ENCODE data around the gene STK11. TPM values are rescaled to one million over a fixed set of nuclear protein-coding genes. Genes with fewer than 3 reads are reported as not detected.

The STK11 gene
- total and polyA plus RNA-seq, 2 donors (not counting 3 experiments of a cell fraction or from before 2014, with no cell fraction given): 39.4 to 75.4 TPM

DNA sequence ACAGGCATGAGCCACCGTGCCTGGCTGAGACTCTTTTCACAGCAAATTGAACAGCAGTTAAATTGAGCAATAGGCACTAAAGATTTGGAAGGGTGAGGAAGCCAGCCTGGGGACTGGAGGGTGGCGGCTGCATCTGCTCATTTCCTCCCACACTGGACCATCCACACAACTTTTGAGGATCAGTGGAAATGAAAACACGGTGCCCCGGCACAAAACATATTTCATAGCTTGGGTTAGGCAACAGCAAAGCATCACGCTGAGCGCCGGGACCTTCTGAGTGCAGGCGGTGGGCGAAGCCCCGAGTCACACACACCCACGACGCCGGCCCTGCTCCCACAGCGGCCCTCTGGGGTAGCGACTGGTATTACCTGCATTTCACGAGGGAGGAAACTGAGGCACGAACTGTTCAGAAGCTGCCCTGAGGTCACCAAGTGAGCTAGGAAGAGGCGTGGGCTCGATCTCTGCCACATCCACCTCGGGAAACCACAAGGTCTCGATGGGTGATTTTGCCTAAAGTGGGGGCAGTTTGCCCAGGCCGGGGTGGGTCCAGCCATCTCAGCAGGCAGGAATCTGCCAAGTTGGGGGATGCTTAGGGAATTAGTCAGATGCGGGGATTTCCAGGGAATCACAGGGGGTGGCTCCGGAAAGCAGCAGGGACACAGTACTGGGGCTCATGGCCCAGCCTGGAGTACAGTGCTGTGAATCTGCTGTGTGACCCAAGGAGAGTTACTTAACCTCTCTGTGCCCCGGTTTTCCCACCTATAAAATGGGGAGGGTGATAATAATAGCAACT, 28.1 kb upstream of the STK11 start:
- BruUV-seq (replicated peaks): no TSS peak
- peak overlapping the region; percentile 8 for H2AFZ ChIP-seq (ENCODE audit: low read depth, low read length)
- ChIA-PET POLR2A (interaction anchor here (0.6 kb wide), 1 partner anchor 18 kb away, joined by 3 read pairs; no protein-coding TSS in a partner anchor), CTCF (interaction anchor here (0.6 to 1.3 kb wide), 4 partner anchors 12 to 122 kb away, joined by 3 to 6 read pairs (median 4); no protein-coding TSS in a partner anchor)
- no peak overlapping the region for H3K4me2 ChIP-seq (ENCODE audit: insufficient read depth, low read length)
- FAIRE-seq (peak; percentile 92), DNase-seq (ENCODE audit: low read depth, low spot score) (peak; percentile 63)
- dilution Hi-C loops (cut with MboI; ENCODE audit: extremely low pct_ligation_motif_present, low sequenced_read_pairs): no loop called here
- peak overlapping the region; percentile 1 for H3K9ac ChIP-seq (replicated peaks; ENCODE audit: extremely low read depth, insufficient read depth, low read length)
- TF ChIP-seq POLR2AphosphoS5 (IDR thresholded peaks at IDR 0.05; ENCODE audit: insufficient read depth, low read depth, low read length): peak; percentile 38
- peak; percentile 7 for TF ChIP-seq JUN (IDR thresholded peaks at IDR 0.05; ENCODE audit: borderline replicate concordance, insufficient read depth, insufficient read length, low read depth)
- peak; percentile 32 for TF ChIP-seq FOS (IDR thresholded peaks at IDR 0.05; ENCODE audit: borderline replicate concordance, insufficient read depth, low read length)
- no peak for TF ChIP-seq GATA2 (IDR thresholded peaks at IDR 0.05; ENCODE audit: insufficient read depth, insufficient read length, low read depth, low read length)
- peaks cover 9% of the 10 kb centered on the region for H3K79me2 ChIP-seq (ENCODE audit: control insufficient read depth, insufficient read depth, low read length)
- intact Hi-C loops (cut with micrococcal nuclease): no loop called here
- H3K9me3 ChIP-seq (replicated peaks; ENCODE audit: control insufficient read depth, insufficient read depth, low read length): no peaks in the 10 kb centered on the region
- no peaks in the 10 kb centered on the region for H3K27me3 ChIP-seq (ENCODE audit: control insufficient read depth in 2 of 2, insufficient read depth in 2 of 2, low read length in 2 of 2)
- peak overlapping the region; percentile 9 for H3K27ac ChIP-seq (ENCODE audit: insufficient read depth, low read depth, low read length)
- H3K4me1 ChIP-seq (ENCODE audit: control insufficient read depth, extremely low read depth, insufficient read depth, low read length): peaks cover 21% of the 10 kb centered on the region
- no peaks in the 10 kb centered on the region for H3K36me3 ChIP-seq (ENCODE audit: control insufficient read depth in 2 of 2, extremely low read depth in 1 of 2, insufficient read depth in 2 of 2, low read length in 2 of 2)
- no peaks in the 10 kb centered on the region for H3K9me1 ChIP-seq (replicated peaks; ENCODE audit: control insufficient read depth, extremely low read depth, insufficient read depth, low read length)
- H4K20me1 ChIP-seq (replicated peaks; ENCODE audit: control insufficient read depth, extremely low read depth, insufficient read depth, low read length): no peaks in the 10 kb centered on the region
- H3K4me3 ChIP-seq (replicated peaks in 1 of 3; ENCODE audit: insufficient read depth in 1 of 3, low read depth in 1 of 3, low read length in 3 of 3): no peak overlapping the region

DNA sequence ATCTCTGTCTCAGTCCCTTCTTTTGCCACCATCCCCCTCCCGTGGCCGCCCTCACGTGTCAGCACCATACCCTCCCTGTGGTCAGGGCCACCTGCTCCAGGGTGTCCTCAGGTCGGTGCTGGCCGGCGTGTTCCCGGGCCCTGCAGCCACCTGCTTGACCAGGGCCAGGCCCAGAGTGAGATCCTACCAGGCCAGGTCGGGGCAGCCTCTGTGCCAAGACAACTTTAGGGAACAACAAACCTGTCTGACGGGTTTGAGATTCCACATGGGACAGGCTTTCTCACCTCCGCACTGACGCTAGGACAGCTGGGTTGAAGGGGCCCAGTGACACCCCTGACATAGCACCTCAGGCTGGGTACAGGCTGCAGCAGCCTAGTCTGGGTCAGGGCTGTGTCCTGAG, 24.0 kb upstream of the STK11 start:
- ChIA-PET POLR2A (no interaction called here), CTCF (interaction anchor here (0.9 to 1.0 kb wide), 2 partner anchors 13 to 51 kb away, joined by 3 to 4 read pairs; no protein-coding TSS in a partner anchor)
- H3K36me3 ChIP-seq (ENCODE audit: control insufficient read depth in 2 of 2, extremely low read depth in 1 of 2, insufficient read depth in 2 of 2, low read length in 2 of 2): no peaks in the 10 kb centered on the region
- no peak overlapping the region for H3K27ac ChIP-seq (ENCODE audit: insufficient read depth, low read depth, low read length)
- H3K27me3 ChIP-seq (ENCODE audit: control insufficient read depth in 2 of 2, insufficient read depth in 2 of 2, low read length in 2 of 2): no peaks in the 10 kb centered on the region
- no peaks in the 10 kb centered on the region for H3K79me2 ChIP-seq (ENCODE audit: control insufficient read depth, insufficient read depth, low read length)
- H3K4me2 ChIP-seq (ENCODE audit: insufficient read depth, low read length): no peak overlapping the region
- no peak overlapping the region for H3K4me3 ChIP-seq (replicated peaks in 1 of 3; ENCODE audit: insufficient read depth in 1 of 3, low read depth in 1 of 3, low read length in 3 of 3)
- no peak for TF ChIP-seq MYC (IDR thresholded peaks at IDR 0.05; ENCODE audit: low read depth, low read length)
- no peak for TF ChIP-seq EZH2 (IDR thresholded peaks at IDR 0.05; ENCODE audit: borderline replicate concordance, low read depth, low read length, severe bottlenecking)
- no peak for TF ChIP-seq POLR2AphosphoS5 (IDR thresholded peaks at IDR 0.05; ENCODE audit: insufficient read depth, low read depth, low read length)
- TF ChIP-seq, protein P1, sequence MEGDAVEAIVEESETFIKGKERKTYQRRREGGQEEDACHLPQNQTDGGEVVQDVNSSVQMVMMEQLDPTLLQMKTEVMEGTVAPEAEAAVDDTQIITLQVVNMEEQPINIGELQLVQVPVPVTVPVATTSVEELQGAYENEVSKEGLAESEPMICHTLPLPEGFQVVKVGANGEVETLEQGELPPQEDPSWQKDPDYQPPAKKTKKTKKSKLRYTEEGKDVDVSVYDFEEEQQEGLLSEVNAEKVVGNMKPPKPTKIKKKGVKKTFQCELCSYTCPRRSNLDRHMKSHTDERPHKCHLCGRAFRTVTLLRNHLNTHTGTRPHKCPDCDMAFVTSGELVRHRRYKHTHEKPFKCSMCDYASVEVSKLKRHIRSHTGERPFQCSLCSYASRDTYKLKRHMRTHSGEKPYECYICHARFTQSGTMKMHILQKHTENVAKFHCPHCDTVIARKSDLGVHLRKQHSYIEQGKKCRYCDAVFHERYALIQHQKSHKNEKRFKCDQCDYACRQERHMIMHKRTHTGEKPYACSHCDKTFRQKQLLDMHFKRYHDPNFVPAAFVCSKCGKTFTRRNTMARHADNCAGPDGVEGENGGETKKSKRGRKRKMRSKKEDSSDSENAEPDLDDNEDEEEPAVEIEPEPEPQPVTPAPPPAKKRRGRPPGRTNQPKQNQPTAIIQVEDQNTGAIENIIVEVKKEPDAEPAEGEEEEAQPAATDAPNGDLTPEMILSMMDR (IDR thresholded peaks at IDR 0.05; ENCODE audit: extremely low read depth in 1 of 2, insufficient read depth in 1 of 2, low read depth in 1 of 2, low read length in 2 of 2): no peak
- TF ChIP-seq FOS (IDR thresholded peaks at IDR 0.05; ENCODE audit: borderline replicate concordance, insufficient read depth, low read length): no peak
- TF ChIP-seq JUN (IDR thresholded peaks at IDR 0.05; ENCODE audit: borderline replicate concordance, insufficient read depth, insufficient read length, low read depth): no peak
- no peaks in the 10 kb centered on the region for H4K20me1 ChIP-seq (replicated peaks; ENCODE audit: control insufficient read depth, extremely low read depth, insufficient read depth, low read length)
- DNase-seq (ENCODE audit: low read depth, low spot score) (no peak), FAIRE-seq (no peak)
- H2AFZ ChIP-seq (ENCODE audit: low read depth, low read length): no peak overlapping the region
- no TSS peak for BruUV-seq (replicated peaks)
- H3K9me3 ChIP-seq (replicated peaks; ENCODE audit: control insufficient read depth, insufficient read depth, low read length): no peaks in the 10 kb centered on the region
- H3K4me1 ChIP-seq (ENCODE audit: control insufficient read depth, extremely low read depth, insufficient read depth, low read length): peaks cover 32% of the 10 kb centered on the region
- no peak overlapping the region for H3K9ac ChIP-seq (replicated peaks; ENCODE audit: extremely low read depth, insufficient read depth, low read length)
- dilution Hi-C loops (cut with MboI; ENCODE audit: extremely low pct_ligation_motif_present, low sequenced_read_pairs) (no loop called here), intact Hi-C loops (cut with micrococcal nuclease) (loop anchor here (5.0 kb wide), 1 partner anchor 159 kb away; the partner anchor contains the start of genes RNU6-2 and TMEM259)
- H3K9me1 ChIP-seq (replicated peaks; ENCODE audit: control insufficient read depth, extremely low read depth, insufficient read depth, low read length): no peaks in the 10 kb centered on the region
